Measurements from ENCODE around the gene RNF217. TPM values are rescaled to one million over a fixed set of nuclear protein-coding genes. Genes with fewer than 3 reads are reported as not detected.

The RNF217 gene
- total and polyA plus RNA-seq, 12 donors: 2.1 to 26.9 (median 13.0) TPM

DNA sequence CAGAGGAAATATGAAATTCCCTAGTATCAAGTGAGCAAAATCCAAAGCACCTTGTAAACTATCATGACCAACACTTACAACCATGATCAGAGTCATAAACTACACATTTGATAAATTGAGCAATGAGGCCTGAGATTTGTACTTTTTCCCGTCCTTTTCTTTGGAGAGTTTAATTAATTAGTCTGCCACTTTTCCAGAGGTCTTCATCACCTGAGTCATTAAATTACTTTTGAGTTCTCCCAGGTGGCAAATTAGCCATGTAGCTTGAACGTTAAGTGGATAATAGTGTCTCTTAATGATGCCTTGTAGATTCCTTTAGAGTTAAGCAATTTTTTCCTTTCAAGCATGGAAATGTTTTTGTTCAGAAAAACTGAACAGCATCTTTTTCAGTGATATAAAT, 75.6 kb downstream of the RNF217 start:
- ATAC-seq (no peak), DNase-seq (no peak)
- Histone ChIP-seq H3K4me1 (peaks cover 0 to 17% (median 9%) of the 10 kb centered on the region in 9 donors), H3K4me3 (no peak overlapping the region), H3K36me3 (no peaks in the 10 kb centered on the region), H3K9me3 (peaks cover 0 to 12% (median 0%) of the 10 kb centered on the region in 11 donors), H3K27ac (no peak overlapping the region), H3K27me3 (no peaks in the 10 kb centered on the region)
- intact Hi-C loops (cut with DNase I): no loop called here
- WGBS, 2 donors: 64 to 70% methylated on average over 2 of the region's 2 CpGs
- TF ChIP-seq CTCF (IDR thresholded peaks at IDR 0.05): no peak

- WGBS, 2 donors: 96 to 98% methylated on average over 2 of the region's 2 CpGs
- no peak overlapping the region for H3K4me3 ChIP-seq
- H3K36me3 ChIP-seq: no peaks in the 10 kb centered on the region
- TF ChIP-seq CTCF (IDR thresholded peaks at IDR 0.05): no peak
- peaks cover 0 to 11% (median 0%) of the 10 kb centered on the region in 11 donors for H3K9me3 ChIP-seq
- ATAC-seq (no peak), DNase-seq (no peak)
- H3K27ac ChIP-seq: no peak overlapping the region
- peaks cover 0 to 17% (median 9%) of the 10 kb centered on the region in 9 donors for H3K4me1 ChIP-seq
- intact Hi-C loops (cut with DNase I): no loop called here
- H3K27me3 ChIP-seq: no peaks in the 10 kb centered on the region
Measured at GRCh38 chr6:125038925-125039324, 76.7 kb downstream of the RNF217 start.

- Histone ChIP-seq H3K27me3 (no peaks in the 10 kb centered on the region), H3K4me1 (peaks cover 0 to 17% (median 9%) of the 10 kb centered on the region in 9 donors), H3K4me3 (no peak overlapping the region), H3K27ac (no peak overlapping the region), H3K36me3 (peaks cover 0 to 21% (median 0%) of the 10 kb centered on the region in 9 donors), H3K9me3 (peaks cover 0 to 4% (median 0%) of the 10 kb centered on the region in 11 donors)
- intact Hi-C loops (cut with DNase I): no loop called here
- DNase-seq (no peak), ATAC-seq (peak in 1 of 8 donors; percentile 48)
- 82 to 83% methylated on average over 3 of the region's 3 CpGs for WGBS, 2 donors
- no peak for TF ChIP-seq CTCF (IDR thresholded peaks at IDR 0.05)
Measured at GRCh38 chr6:125041740-125042459, 79.7 kb downstream of the RNF217 start.

DNA sequence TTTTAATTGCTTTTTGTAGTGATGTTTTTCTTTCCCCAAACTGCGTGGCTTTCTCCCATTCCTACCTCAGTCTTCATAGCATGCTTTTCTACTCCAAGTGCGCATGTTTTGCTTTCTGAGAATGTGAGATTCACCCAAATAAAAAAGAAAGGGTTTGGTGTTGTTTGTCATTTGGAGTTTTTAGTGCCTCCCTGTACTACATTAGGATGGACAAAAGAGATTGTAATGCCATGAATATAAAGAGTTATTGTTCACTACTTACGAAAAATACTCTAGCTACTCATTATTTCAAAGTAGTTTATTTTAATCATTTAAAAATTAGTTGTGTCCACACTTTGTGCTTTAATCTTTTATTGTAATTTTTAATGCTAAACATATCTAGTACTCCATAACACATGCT, 81.8 kb downstream of the RNF217 start:
- ATAC-seq (no peak), DNase-seq (no peak)
- H3K27me3 ChIP-seq: no peaks in the 10 kb centered on the region
- H3K4me3 ChIP-seq: no peak overlapping the region
- peaks cover 0 to 17% (median 9%) of the 10 kb centered on the region in 9 donors for H3K4me1 ChIP-seq
- peaks cover 0 to 31% (median 0%) of the 10 kb centered on the region in 9 donors for H3K36me3 ChIP-seq
- WGBS, 2 donors: 63 to 84% methylated on average over 3 of the region's 3 CpGs
- H3K9me3 ChIP-seq: peaks cover 0 to under 1% (median 0%) of the 10 kb centered on the region in 11 donors
- no peak for TF ChIP-seq CTCF (IDR thresholded peaks at IDR 0.05)
- intact Hi-C loops (cut with DNase I): no loop called here
- H3K27ac ChIP-seq: no peak overlapping the region
